ENCODE results near the gene DCUN1D1.
A peak's percentile ranks its signal among the peaks of the same experiment; 100 is the strongest.

The DCUN1D1 gene

DNA sequence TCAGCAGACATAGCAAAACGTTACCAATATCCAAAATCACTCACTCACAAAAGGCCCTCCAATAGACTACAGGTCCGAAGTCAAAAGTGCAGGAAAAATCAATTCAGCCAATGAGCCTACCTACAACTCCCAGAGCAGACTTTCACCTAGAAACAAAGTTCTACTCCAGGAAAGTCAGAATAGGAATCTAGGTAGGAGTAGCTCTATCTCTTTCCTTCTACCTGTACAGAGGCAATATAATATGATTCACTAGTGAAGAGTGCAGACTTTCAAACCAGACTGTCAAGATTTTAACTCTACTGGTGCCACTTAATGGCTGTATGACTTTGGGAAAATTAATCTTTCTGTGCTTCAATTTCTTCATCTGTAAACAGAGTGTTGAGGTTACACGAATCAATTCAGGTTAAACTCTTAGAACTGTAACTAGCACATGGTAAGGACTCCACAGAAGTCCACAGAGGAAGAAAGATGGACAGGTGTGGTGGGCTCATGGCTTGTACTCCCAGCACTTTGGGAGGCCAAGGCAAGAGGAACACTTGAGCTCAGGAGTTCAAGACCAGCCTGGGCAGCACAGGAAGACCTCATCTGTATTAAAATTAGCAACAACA is 9.4 kb downstream of the DCUN1D1 start:
- Histone ChIP-seq H3K9me2 (replicated peaks; ENCODE audit: low read depth, low read length) (no peaks in the 10 kb centered on the region), H3K9ac (ENCODE audit: low read depth, low read length, poor library complexity, severe bottlenecking) (no peak overlapping the region), H2AFZ (ENCODE audit: low read length) (no peak overlapping the region), H3K79me2 (ENCODE audit: insufficient read depth, low read length) (peaks cover 99% of the 10 kb centered on the region), H3K4me2 (ENCODE audit: low read depth, low read length, poor library complexity, severe bottlenecking) (peak overlapping the region; percentile 22), H3K9me3 (ENCODE audit: insufficient read depth, low read depth, low read length) (no peaks in the 10 kb centered on the region), H3K36me3 (ENCODE audit: insufficient read depth, low read length) (no peaks in the 10 kb centered on the region), H3K27me3 (ENCODE audit: insufficient read depth, low read length, poor library complexity, severe bottlenecking) (no peaks in the 10 kb centered on the region), H4K20me1 (ENCODE audit: insufficient read depth, low read length, poor library complexity, severe bottlenecking) (peaks cover 91% of the 10 kb centered on the region), H3K4me3 (ENCODE audit: low read length, poor library complexity, severe bottlenecking) (peak overlapping the region; percentile 1), H3K4me1 (ENCODE audit: insufficient read depth, low read length, poor library complexity, severe bottlenecking) (peaks cover 64% of the 10 kb centered on the region), H3F3A (ENCODE audit: low read depth) (no peaks in the 10 kb centered on the region)
- TF ChIP-seq, protein P1, sequence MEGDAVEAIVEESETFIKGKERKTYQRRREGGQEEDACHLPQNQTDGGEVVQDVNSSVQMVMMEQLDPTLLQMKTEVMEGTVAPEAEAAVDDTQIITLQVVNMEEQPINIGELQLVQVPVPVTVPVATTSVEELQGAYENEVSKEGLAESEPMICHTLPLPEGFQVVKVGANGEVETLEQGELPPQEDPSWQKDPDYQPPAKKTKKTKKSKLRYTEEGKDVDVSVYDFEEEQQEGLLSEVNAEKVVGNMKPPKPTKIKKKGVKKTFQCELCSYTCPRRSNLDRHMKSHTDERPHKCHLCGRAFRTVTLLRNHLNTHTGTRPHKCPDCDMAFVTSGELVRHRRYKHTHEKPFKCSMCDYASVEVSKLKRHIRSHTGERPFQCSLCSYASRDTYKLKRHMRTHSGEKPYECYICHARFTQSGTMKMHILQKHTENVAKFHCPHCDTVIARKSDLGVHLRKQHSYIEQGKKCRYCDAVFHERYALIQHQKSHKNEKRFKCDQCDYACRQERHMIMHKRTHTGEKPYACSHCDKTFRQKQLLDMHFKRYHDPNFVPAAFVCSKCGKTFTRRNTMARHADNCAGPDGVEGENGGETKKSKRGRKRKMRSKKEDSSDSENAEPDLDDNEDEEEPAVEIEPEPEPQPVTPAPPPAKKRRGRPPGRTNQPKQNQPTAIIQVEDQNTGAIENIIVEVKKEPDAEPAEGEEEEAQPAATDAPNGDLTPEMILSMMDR (conservative IDR thresholded peaks at IDR 0.05; ENCODE audit: low read length) = no peak
- TF ChIP-seq EZH2phosphoT487 (IDR thresholded peaks at IDR 0.05; ENCODE audit: borderline replicate concordance) = no peak

DNA sequence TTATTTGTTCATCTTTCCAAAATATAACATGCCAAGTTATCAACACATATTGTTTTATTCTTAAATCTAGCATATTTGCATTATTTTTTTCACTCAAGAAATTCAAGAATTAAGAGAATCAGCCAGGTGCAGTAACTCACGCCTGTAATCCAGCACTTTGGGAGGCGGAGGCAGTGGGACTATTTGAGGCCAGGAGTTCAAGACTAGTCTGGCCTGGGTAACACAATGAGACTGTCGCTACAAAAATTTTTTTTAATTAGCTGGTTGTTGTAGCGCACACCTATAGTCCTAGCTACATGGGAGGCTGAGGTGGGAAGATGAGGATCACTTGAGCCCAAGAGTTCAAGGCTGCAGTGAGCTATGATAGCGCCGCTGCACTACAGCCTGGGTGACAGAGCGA is 10.5 kb downstream of the DCUN1D1 start:
- Histone ChIP-seq H2AFZ (ENCODE audit: low read length) (no peak overlapping the region), H4K20me1 (ENCODE audit: insufficient read depth, low read length, poor library complexity, severe bottlenecking) (peaks cover 90% of the 10 kb centered on the region), H3K4me2 (ENCODE audit: low read depth, low read length, poor library complexity, severe bottlenecking) (peak overlapping the region; percentile 40), H3K4me3 (ENCODE audit: low read length, poor library complexity, severe bottlenecking) (peak overlapping the region; percentile 17), H3K9ac (ENCODE audit: low read depth, low read length, poor library complexity, severe bottlenecking) (no peak overlapping the region), H3K27me3 (ENCODE audit: insufficient read depth, low read length, poor library complexity, severe bottlenecking) (no peaks in the 10 kb centered on the region), H3K36me3 (ENCODE audit: insufficient read depth, low read length) (peaks cover 3% of the 10 kb centered on the region), H3K79me2 (ENCODE audit: insufficient read depth, low read length) (peaks cover 99% of the 10 kb centered on the region), H3K4me1 (ENCODE audit: insufficient read depth, low read length, poor library complexity, severe bottlenecking) (peaks cover 65% of the 10 kb centered on the region), H3K9me3 (ENCODE audit: insufficient read depth, low read depth, low read length) (no peaks in the 10 kb centered on the region), H3F3A (ENCODE audit: low read depth) (no peaks in the 10 kb centered on the region), H3K9me2 (replicated peaks; ENCODE audit: low read depth, low read length) (no peaks in the 10 kb centered on the region)
- TF ChIP-seq, protein P1 (conservative IDR thresholded peaks at IDR 0.05; ENCODE audit: low read length) = no peak
- TF ChIP-seq EZH2phosphoT487 (IDR thresholded peaks at IDR 0.05; ENCODE audit: borderline replicate concordance) = no peak

DNA sequence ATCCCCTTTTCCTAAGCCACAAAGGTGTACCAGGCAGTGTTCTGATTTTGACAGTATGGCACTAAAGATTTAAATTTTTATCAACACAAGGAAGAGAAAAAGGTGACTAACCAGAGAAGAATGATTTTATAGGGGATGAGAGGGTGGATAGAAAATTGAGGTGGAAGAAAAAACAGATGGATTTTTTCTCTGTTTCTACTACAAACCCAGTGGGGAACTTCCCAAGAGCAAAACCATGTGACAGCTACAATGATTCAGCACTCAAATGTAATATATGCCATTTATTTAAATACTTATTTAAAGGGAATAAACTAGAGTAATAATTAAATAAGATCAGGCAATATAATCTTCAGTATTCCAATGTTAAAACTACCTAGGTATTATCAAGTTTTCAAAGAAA is 11.1 kb downstream of the DCUN1D1 start:
- Histone ChIP-seq H3K79me2 (ENCODE audit: insufficient read depth, low read length) (peaks cover 99% of the 10 kb centered on the region), H3K4me2 (ENCODE audit: low read depth, low read length, poor library complexity, severe bottlenecking) (peak overlapping the region; percentile 40), H3K9me2 (replicated peaks; ENCODE audit: low read depth, low read length) (no peaks in the 10 kb centered on the region)

More for the DNA sequence above, 11.1 kb downstream of the DCUN1D1 start:
- Histone ChIP-seq H3K9ac (ENCODE audit: low read depth, low read length, poor library complexity, severe bottlenecking) (no peak overlapping the region), H3F3A (ENCODE audit: low read depth) (no peaks in the 10 kb centered on the region), H3K4me1 (ENCODE audit: insufficient read depth, low read length, poor library complexity, severe bottlenecking) (peaks cover 62% of the 10 kb centered on the region), H3K27me3 (ENCODE audit: insufficient read depth, low read length, poor library complexity, severe bottlenecking) (no peaks in the 10 kb centered on the region), H3K9me3 (ENCODE audit: insufficient read depth, low read depth, low read length) (no peaks in the 10 kb centered on the region), H3K4me3 (ENCODE audit: low read length, poor library complexity, severe bottlenecking) (peak overlapping the region; percentile 17), H3K36me3 (ENCODE audit: insufficient read depth, low read length) (peaks cover 4% of the 10 kb centered on the region), H2AFZ (ENCODE audit: low read length) (no peak overlapping the region), H4K20me1 (ENCODE audit: insufficient read depth, low read length, poor library complexity, severe bottlenecking) (peaks cover 86% of the 10 kb centered on the region)
- no peak for TF ChIP-seq EZH2phosphoT487 (IDR thresholded peaks at IDR 0.05; ENCODE audit: borderline replicate concordance)
- TF ChIP-seq, protein P1 (conservative IDR thresholded peaks at IDR 0.05; ENCODE audit: low read length) = no peak

All from Loucy (cell line).